Keratinocyte (primary cell): ENCODE measurements around the gene CYP46A1.
A peak's percentile ranks its signal among the peaks of the same experiment; 100 is the strongest.

ENCODE experiments used
- EZH2 ChIP-seq: IDR thresholded peaks from one replicate; pipeline ENCODE4 v1.6.1; 2012; ENCODE audit warnings: inconsistent platforms, mild to moderate bottlenecking, low read length, moderate library complexity
- TF ChIP-seq, protein P1 (sequence below), 3 experiments: IDR thresholded peaks in 1 of 3; conservative IDR thresholded peaks in 1 of 3; optimal IDR thresholded peaks in 1 of 3; 2 replicates in 2 of 3; 3 replicates in 1 of 3; pipeline versions ENCODE3 to v1.5.1; 2011; ENCODE audit warnings: low read length in 3 of 3, mild to moderate bottlenecking in 3 of 3, moderate library complexity in 2 of 3, control low read depth in 1 of 3, inconsistent platforms in 1 of 3; ENCODE audit not compliant: insufficient read depth in 2 of 3; ENCODE audit errors: extremely low read depth in 1 of 3

DNA sequence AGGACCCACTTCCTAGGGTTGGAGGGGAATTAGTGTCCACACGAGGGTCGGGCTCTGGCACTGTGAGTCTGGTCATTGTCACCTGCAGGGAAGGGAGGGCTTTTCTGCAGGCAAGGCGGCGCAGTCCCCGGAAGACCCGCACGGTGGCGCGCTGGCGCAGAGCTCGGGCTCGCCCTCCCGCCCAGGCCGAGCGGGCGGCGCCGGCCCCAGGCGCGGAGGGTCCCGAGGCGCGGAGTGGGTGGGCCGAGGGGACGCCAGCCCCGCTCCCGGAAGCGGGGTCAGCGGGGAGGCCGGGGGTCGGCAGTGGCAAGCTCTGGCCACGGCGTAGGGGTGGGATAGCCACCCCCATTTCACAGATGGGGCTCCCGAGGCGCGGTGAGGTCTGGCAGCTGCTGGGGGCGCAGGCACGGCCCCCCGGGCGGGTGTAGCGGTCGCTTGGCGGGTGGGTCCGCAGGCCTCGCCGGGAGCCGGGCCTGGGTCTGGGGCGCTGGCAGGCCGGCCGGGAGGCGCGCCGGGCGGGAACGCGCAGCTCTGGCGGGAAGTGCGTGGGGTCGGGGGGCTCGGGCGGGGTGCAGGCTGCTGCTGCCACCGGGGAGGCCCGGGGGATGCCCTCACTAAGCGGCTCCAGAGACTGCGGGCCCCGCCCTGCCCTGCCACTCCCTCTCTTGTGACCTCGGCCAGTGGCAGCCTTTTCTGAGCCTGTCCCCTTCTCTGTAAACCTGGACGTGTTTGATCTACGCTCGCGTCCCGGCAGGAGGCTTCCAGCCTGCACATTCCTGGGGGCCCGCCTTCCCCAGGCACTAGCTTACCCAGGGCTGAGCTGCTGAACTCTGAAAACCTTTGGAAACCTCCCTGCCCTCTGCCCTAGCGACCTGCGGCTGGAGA, 46.1 kb downstream of the CYP46A1 start:
- TF ChIP-seq, protein P1, sequence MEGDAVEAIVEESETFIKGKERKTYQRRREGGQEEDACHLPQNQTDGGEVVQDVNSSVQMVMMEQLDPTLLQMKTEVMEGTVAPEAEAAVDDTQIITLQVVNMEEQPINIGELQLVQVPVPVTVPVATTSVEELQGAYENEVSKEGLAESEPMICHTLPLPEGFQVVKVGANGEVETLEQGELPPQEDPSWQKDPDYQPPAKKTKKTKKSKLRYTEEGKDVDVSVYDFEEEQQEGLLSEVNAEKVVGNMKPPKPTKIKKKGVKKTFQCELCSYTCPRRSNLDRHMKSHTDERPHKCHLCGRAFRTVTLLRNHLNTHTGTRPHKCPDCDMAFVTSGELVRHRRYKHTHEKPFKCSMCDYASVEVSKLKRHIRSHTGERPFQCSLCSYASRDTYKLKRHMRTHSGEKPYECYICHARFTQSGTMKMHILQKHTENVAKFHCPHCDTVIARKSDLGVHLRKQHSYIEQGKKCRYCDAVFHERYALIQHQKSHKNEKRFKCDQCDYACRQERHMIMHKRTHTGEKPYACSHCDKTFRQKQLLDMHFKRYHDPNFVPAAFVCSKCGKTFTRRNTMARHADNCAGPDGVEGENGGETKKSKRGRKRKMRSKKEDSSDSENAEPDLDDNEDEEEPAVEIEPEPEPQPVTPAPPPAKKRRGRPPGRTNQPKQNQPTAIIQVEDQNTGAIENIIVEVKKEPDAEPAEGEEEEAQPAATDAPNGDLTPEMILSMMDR (optimal IDR thresholded peaks at IDR 0.05 in 1 of 3, IDR thresholded peaks at IDR 0.05 in 1 of 3, conservative IDR thresholded peaks at IDR 0.05 in 1 of 3; ENCODE audit: extremely low read depth in 1 of 3, insufficient read depth in 2 of 3, low read length in 3 of 3) = peak; percentile 79 to 95 (median 88)
- TF ChIP-seq EZH2 = peak; percentile 38
